ENCODE data around the gene KRT7. TPM values are rescaled to one million over a fixed set of nuclear protein-coding genes. Genes with fewer than 3 reads are reported as not detected.

Gene KRT7
- total RNA-seq, 1 experiment from 2014 or later: 10.0 TPM

DNA sequence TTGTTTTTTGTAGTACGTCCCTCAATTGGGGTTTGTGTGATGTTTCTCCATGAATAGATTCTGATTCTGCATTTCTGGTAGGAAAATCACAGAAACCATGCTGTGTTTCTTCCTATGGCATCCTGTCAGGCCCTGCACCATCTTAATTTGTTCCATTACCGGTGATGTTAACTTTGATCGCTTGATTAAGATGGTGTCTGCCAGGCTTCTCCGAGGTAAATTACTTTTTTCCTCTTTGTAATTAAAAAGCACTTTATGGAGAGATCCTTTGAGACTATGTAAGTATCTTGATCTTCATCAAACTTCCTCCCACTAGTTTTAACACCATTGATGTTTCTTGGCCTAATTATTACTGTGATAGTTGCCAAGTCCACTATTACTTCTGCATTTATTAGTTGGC is 15.0 kb upstream of the KRT7 start:
- Histone ChIP-seq H3K23me2 (ENCODE audit: insufficient read length, low read depth, low read length, poor library complexity, severe bottlenecking) (no peaks in the 10 kb centered on the region), H3T11ph (ENCODE audit: low read length) (no peak overlapping the region), H2BK120ac (ENCODE audit: low read depth, low read length, poor library complexity, severe bottlenecking) (no peak overlapping the region), H3K9ac (ENCODE audit: extremely low read depth, insufficient read length, low read length) (no peak overlapping the region), H2AK5ac (ENCODE audit: insufficient read length, low read length) (no peak overlapping the region), H3K79me2 (ENCODE audit: insufficient read depth, low read length) (no peaks in the 10 kb centered on the region), H3K27me3 (ENCODE audit: insufficient read depth, low read length) (no peaks in the 10 kb centered on the region), H2AFZ (ENCODE audit: low read length) (no peak overlapping the region), H3K56ac (ENCODE audit: insufficient read length, low read depth, low read length) (no peak overlapping the region), H4K91ac (ENCODE audit: insufficient read length, low read depth, low read length) (no peak overlapping the region), H3K23ac (ENCODE audit: insufficient read length, low read depth, low read length) (no peak overlapping the region), H2BK12ac (ENCODE audit: insufficient read length, low read depth, low read length) (no peak overlapping the region), H4K20me1 (ENCODE audit: control insufficient read depth, insufficient read depth, insufficient read length) (no peaks in the 10 kb centered on the region), H3K18ac (ENCODE audit: insufficient read length, low read depth, low read length) (no peak overlapping the region), H3K79me1 (ENCODE audit: insufficient read depth, low read depth, low read length, poor library complexity, severe bottlenecking) (no peaks in the 10 kb centered on the region), H3K27ac (ENCODE audit: insufficient read length, low read depth, low read length) (no peak overlapping the region), H3K4me2 (ENCODE audit: insufficient read depth, insufficient read length, low read length) (no peak overlapping the region), H2BK20ac (ENCODE audit: low read depth, low read length, poor library complexity, severe bottlenecking) (no peak overlapping the region), H3K14ac (ENCODE audit: insufficient read depth, low read length) (no peak overlapping the region), H4K8ac (replicated peaks; ENCODE audit: insufficient read length, low read depth, low read length) (no peak overlapping the region), H4K5ac (ENCODE audit: insufficient read length, low read depth, low read length) (no peak overlapping the region), H2BK15ac (ENCODE audit: low read depth, low read length) (no peak overlapping the region), H3K9me3 (ENCODE audit: control insufficient read depth, low read depth, low read length) (no peaks in the 10 kb centered on the region), H3K4ac (ENCODE audit: low read depth, low read length) (no peak overlapping the region), H2BK5ac (ENCODE audit: insufficient read length, low read length) (no peak overlapping the region), H3K4me1 (ENCODE audit: insufficient read depth, low read length) (no peaks in the 10 kb centered on the region)
- Mint-ChIP-seq H3K27ac (no peak overlapping the region), H3K9me3 (no peaks in the 10 kb centered on the region), H3K4me1 (peaks cover 4 to 11% of the 10 kb centered on the region in 2 experiments), H3K4me3 (no peak overlapping the region), H3K27me3 (ENCODE audit: low read depth) (peaks cover 13% of the 10 kb centered on the region), H3K36me3 (ENCODE audit: insufficient read depth in 1 of 3, low read depth in 3 of 3) (no peaks in the 10 kb centered on the region)
- TF ChIP-seq CTCF (conservative IDR thresholded peaks at IDR 0.05): no peak
- WGBS (ENCODE audit: extremely low coverage, insufficient read length, low lambda C conversion rate): no CpG with 5 or more reads among the region's 4 CpGs
- no peak for DNase-seq
